ENCODE results near the gene EPM2A.

EPM2A gene

GRCh38 chr6:145588981-145589380 lies 146.3 kb downstream of the EPM2A start:
- DNase-seq = no peak

DNA sequence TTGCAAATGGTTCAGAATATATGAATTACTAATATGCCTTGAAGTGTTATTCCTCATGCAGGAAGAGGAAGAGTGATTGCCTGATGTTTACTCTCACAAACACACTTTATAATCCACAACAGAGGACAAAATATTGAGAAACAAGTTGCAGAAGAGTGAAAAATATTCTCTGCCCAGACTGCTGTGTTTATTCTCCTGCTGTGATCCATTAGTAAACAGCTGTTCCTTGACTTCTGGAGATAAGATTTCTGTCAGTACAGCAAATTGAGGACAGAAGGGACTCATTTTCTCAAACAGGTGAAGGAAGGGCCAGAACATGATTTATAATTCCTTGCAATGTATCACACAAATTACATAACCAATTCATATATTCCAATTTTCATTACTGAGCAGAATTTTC lies 148.0 kb downstream of the EPM2A start:
- no peak for DNase-seq

- no peak for DNase-seq
Measured at GRCh38 chr6:145583753-145584152, 151.6 kb downstream of the EPM2A start.

Data from left hindlimb (tissue), 1 donor.